GM23338 (cell line): ENCODE results near the gene BMPER. TPM values are rescaled to one million over a fixed set of nuclear protein-coding genes. Genes with fewer than 3 reads are reported as not detected.

ENCODE experiments used
- ATAC-seq: fragments of 200-7000 bp; cut with Tn5 transposase; 3 replicates; pipeline ENCODE4 v1.9.1; 2020
- DNase-seq: peaks from one replicate; pipeline ENCODE4 v3.0.0-alpha.2; 2015; ENCODE audit warnings: low spot score
- H2AFZ ChIP-seq: fragments of 200-600 bp; sonication (generic); 2 replicates; pipeline ENCODE4 v1.8.0; 2016; ENCODE audit warnings: antibody characterized with exemption, mild to moderate bottlenecking, moderate library complexity
- H3F3A ChIP-seq: fragments of 200-600 bp; sonication (generic); replicated peaks from 2 replicates; pipeline ENCODE4 v1.8.0; 2017; ENCODE audit warnings: antibody characterized with exemption, mixed run types, low read depth
- H3K27ac ChIP-seq: fragments of 200-600 bp; sonication (generic); 2 replicates; pipeline ENCODE4 v1.6.1; 2016; ENCODE audit warnings: low read depth
- H3K27me3 ChIP-seq: fragments of 200-600 bp; sonication (generic); 2 replicates; pipeline ENCODE4 v1.8.0; 2016; ENCODE audit warnings: mild to moderate bottlenecking, mixed run types, moderate library complexity; ENCODE audit not compliant: insufficient read depth
- H3K36me3 ChIP-seq: fragments of 200-600 bp; sonication (generic); 2 replicates; pipeline ENCODE4 v1.8.0; 2016; ENCODE audit warnings: mild to moderate bottlenecking; ENCODE audit not compliant: insufficient read depth
- H3K4me1 ChIP-seq: fragments of 200-600 bp; sonication (generic); 2 replicates; pipeline ENCODE4 v1.8.0; 2016; ENCODE audit warnings: mild to moderate bottlenecking, moderate library complexity; ENCODE audit not compliant: insufficient read depth
- H3K4me2 ChIP-seq: fragments of 200-600 bp; sonication (generic); 2 replicates; pipeline ENCODE4 v1.7.1; 2017; ENCODE audit warnings: mixed run types
- H3K4me3 ChIP-seq: fragments of 200-600 bp; sonication (generic); 2 replicates; pipeline ENCODE4 v1.6.1; 2016; ENCODE audit warnings: mixed run types
- H3K79me2 ChIP-seq: fragments of 200-600 bp; sonication (generic); replicated peaks from 2 replicates; pipeline ENCODE4 v1.8.0; 2017; ENCODE audit warnings: mild to moderate bottlenecking; ENCODE audit not compliant: insufficient read depth
- H3K9me2 ChIP-seq: fragments of 200-600 bp; sonication (generic); 2 replicates; pipeline ENCODE4 v1.8.0; 2017; ENCODE audit not compliant: insufficient read depth
- H4K20me1 ChIP-seq: fragments of 200-600 bp; sonication (generic); replicated peaks from 2 replicates; pipeline ENCODE4 v1.8.0; 2017; ENCODE audit warnings: mild to moderate bottlenecking; ENCODE audit not compliant: insufficient read depth
- H3K27ac Mint-ChIP-seq: 2 replicates; pipeline ENCODE4 v1.8.0; 2020; ENCODE audit warnings: inconsistent platforms, mild to moderate bottlenecking, moderate library complexity, mixed read lengths
- H3K27me3 Mint-ChIP-seq: 3 replicates; pipeline ENCODE4 v1.8.0; 2022; ENCODE audit warnings: low read depth, mild to moderate bottlenecking, moderate library complexity, mixed read lengths, inconsistent platforms; ENCODE audit not compliant: insufficient read depth, poor library complexity
- H3K36me3 Mint-ChIP-seq: 3 replicates; pipeline ENCODE4 v1.8.0; 2021; ENCODE audit warnings: low read depth, mild to moderate bottlenecking, inconsistent platforms, moderate library complexity, mixed read lengths
- H3K4me1 Mint-ChIP-seq: 3 replicates; pipeline ENCODE4 v1.8.0; 2020; ENCODE audit warnings: mild to moderate bottlenecking, inconsistent platforms, mixed read lengths
- H3K4me3 Mint-ChIP-seq: 3 replicates; pipeline ENCODE4 v1.8.0; 2021; ENCODE audit warnings: moderate library complexity, mild to moderate bottlenecking, inconsistent platforms, mixed read lengths
- H3K9me3 Mint-ChIP-seq: 3 replicates; pipeline ENCODE4 v1.8.0; 2020; ENCODE audit warnings: moderate library complexity, mild to moderate bottlenecking, inconsistent platforms, mixed read lengths
- CREB1 ChIP-seq: fragments of 250-450 bp; sonication (Bioruptor Pico); IDR thresholded peaks from 2 replicates; pipeline ENCODE4 v1.5.0; 2020; ENCODE audit warnings: low read depth, mild to moderate bottlenecking, moderate library complexity
- CTCF ChIP-seq, 2 experiments: fragments of 200-600 bp in 1 of 2; sonication (generic) in 1 of 2; conservative IDR thresholded peaks; 2 replicates each; pipeline versions ENCODE4 v1.5.1 to v1.6.1; 2016 to 2017; ENCODE audit warnings: antibody characterized with exemption in 2 of 2, low read depth in 2 of 2, mild to moderate bottlenecking in 2 of 2, moderate library complexity in 1 of 2
- ETS1 ChIP-seq: IDR thresholded peaks from 2 replicates; pipeline ENCODE4 v1.6.1; 2016; ENCODE audit warnings: antibody characterized with exemption
- EZH2 ChIP-seq: fragments of 200-600 bp; sonication (generic); IDR thresholded peaks from one replicate; pipeline ENCODE4 v1.8.0; 2017; ENCODE audit warnings: antibody characterized with exemption, mild to moderate bottlenecking, low read depth; ENCODE audit not compliant: unreplicated experiment
- EZH2phosphoT487 ChIP-seq: fragments of 200-600 bp; sonication (generic); IDR thresholded peaks from one replicate; pipeline ENCODE4 v1.8.1; 2018; ENCODE audit warnings: antibody characterized with exemption; ENCODE audit not compliant: unreplicated experiment
- JUNB ChIP-seq: IDR thresholded peaks from one replicate; pipeline ENCODE4 v1.6.1; 2016; ENCODE audit warnings: antibody characterized with exemption; ENCODE audit not compliant: unreplicated experiment
- POLR2AphosphoS5 ChIP-seq: IDR thresholded peaks from 2 replicates; pipeline ENCODE4 v1.6.1; 2016; ENCODE audit warnings: antibody characterized with exemption, low read depth
- REST ChIP-seq: IDR thresholded peaks from one replicate; pipeline ENCODE4 v1.6.1; 2018; ENCODE audit warnings: antibody characterized with exemption; ENCODE audit not compliant: unreplicated experiment
- ZNF114 ChIP-seq: fragments of 250-450 bp; sonication (Bioruptor Pico); IDR thresholded peaks from 2 replicates; pipeline ENCODE4 v1.5.0; 2020; ENCODE audit warnings: mild to moderate bottlenecking, moderate library complexity
- ZNF331 ChIP-seq: fragments of 250-450 bp; sonication (Bioruptor Pico); IDR thresholded peaks from 2 replicates; pipeline ENCODE4 v1.5.0; 2020; ENCODE audit warnings: low read depth, mild to moderate bottlenecking, moderate library complexity
- ZNF462 ChIP-seq: fragments of 250-450 bp; sonication (Bioruptor Pico); IDR thresholded peaks from 2 replicates; pipeline ENCODE4 v1.5.0; 2020; ENCODE audit warnings: mild to moderate bottlenecking, moderate library complexity
- polyA plus RNA-seq: library from polyadenylated mRNA; unstranded; fragments of >200 nt; fragmentation: Nextera tagmentation; extraction: Ambion mirVana; gene quantifications from 2 replicates; pipeline ENCODE4 v1.2.1, GENCODE V29; 2016
- total RNA-seq: library from RNA; depleted of rRNA; stranded (reverse); fragments of >200 nt; shearing (Covaris generic); gene quantifications from 2 replicates; pipeline ENCODE4 v1.2.3, GENCODE V29; 2014

Gene BMPER
- total and polyA plus RNA-seq, 2 experiments from 2014 or later = 0.53 to 1.4 TPM

GRCh38 chr7:34124765-34125164 is 219.4 kb downstream of the BMPER start (continued):
- TF ChIP-seq REST (no peak), CTCF (conservative IDR thresholded peaks at IDR 0.05; ENCODE audit: low read depth in 2 of 2) (no peak), ETS1 (no peak), ZNF114 (CRISPR knock-in tag) (no peak), JUNB (no peak), POLR2AphosphoS5 (no peak), EZH2phosphoT487 (no peak)

- H3K27ac ChIP-seq = no peak overlapping the region
- H3K4me2 ChIP-seq = no peak overlapping the region
- Mint-ChIP-seq H3K4me1 (no peaks in the 10 kb centered on the region), H3K36me3 (peaks cover 4% of the 10 kb centered on the region; the same call in 2 of the 3 replicates), H3K9me3 (peaks cover 12% of the 10 kb centered on the region), H3K27ac (no peak overlapping the region), H3K4me3 (no peak overlapping the region), H3K27me3 (peaks cover 2% of the 10 kb centered on the region)
- no peaks in the 10 kb centered on the region for H3K27me3 ChIP-seq
- H4K20me1 ChIP-seq = no peaks in the 10 kb centered on the region
- DNase-seq (no peak), ATAC-seq (no peak)
- 0 out of 2 replicates have a peak, but pooled peaks cover 7% of the 10 kb centered on the region for H3K9me2 ChIP-seq
- no peak overlapping the region for H2AFZ ChIP-seq
- no peak overlapping the region for H3K4me3 ChIP-seq
- H3K79me2 ChIP-seq = no peaks in the 10 kb centered on the region
- H3K36me3 ChIP-seq = peaks cover 11% of the 10 kb centered on the region; the same call in 1 of the 2 replicates
- H3F3A ChIP-seq = no peaks in the 10 kb centered on the region
- 0 out of 2 replicates have a peak, but pooled peaks cover 4% of the 10 kb centered on the region for H3K4me1 ChIP-seq
- TF ChIP-seq EZH2 (no peak), ETS1 (no peak), ZNF331 (CRISPR knock-in tag) (no peak), EZH2phosphoT487 (no peak), CREB1 (CRISPR knock-in tag) (no peak), POLR2AphosphoS5 (no peak), ZNF114 (CRISPR knock-in tag) (no peak), ZNF462 (CRISPR knock-in tag) (no peak)
Observed at GRCh38 chr7:34128762-34129161, 223.4 kb downstream of the BMPER start.
